Stimulated activated CD4-positive, alpha-beta T cell treated with anti-CD3 and anti-CD28 coated beads, Interleukin-1b, Interleukin-23, amount 100 ng/mL, for 48 hours (primary cell): ENCODE data around the gene BTN1A1.
A peak's percentile ranks its signal among the peaks of the same experiment; 100 is the strongest.
"Not testable (repeated sequence)": the region's sequence is repeated elsewhere in the genome, so short reads cannot be mapped to it uniquely, and the experiment has no call there.

Source experiments
- DNase-seq: peaks from one replicate; pipeline ENCODE4 v3.0.0-alpha.2; 2020

Gene BTN1A1

DNA sequence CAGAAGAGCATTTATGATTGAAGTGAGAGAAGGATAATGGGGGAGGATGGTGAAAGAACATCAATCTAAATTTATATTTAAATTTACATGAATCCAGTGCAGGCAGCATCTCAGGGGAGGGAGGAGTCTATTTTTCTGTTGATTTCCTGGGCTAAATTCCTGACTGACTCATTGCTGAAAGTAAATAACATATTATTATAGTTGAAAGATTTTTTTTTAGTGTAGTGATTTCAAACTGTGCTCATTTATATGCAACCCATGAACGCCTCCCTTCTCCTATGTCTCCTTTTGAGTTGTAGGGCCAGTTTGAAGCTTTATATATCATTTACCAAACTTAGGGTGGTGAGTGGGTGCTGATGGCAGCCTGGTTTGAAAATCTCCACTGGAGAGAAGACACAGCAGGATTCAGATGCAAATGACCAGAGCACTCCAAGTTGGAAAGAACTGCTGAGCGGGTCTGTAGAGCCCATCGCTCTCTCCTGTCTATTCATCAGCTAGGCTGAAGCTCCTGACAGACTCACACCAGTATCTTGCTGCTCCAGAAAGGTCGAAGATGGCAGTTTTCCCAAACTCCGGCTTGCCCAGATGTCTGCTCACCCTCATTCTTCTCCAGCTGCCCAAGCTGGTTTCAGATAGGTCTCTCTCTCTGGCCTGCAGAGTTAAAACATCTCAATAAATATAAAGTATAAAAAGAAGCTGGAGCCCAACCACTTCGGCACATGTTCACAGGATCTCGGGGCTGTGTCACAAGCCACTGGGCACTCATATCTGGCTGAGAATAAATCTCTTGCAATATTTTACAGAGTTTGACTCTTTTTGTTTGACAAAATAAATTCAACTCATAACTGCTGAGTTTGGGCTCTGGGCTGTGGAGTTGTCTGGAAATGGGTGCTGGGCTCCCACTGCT is 24.0 kb upstream of the BTN1A1 start:
- DNase-seq: no peak

DNA sequence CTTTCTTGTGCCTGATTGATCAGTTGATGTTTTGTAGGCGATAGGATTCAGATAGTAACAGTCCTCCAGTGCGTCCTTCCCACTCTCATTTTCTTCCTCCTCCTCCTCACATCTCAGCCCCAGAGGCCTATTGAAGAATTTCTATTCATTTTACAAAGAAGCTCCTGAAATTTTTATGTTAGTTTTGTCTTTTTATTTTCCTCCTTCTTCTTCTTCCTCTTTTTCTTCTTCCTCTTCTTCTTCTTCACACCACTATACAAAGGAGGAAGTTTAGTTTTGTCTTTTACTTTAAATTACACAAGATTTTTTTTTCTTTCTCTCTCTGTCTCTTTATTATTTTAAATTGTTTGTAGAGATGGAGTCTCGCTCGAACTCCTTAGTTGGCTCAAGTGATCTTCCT is 23.2 kb upstream of the BTN1A1 start:
- DNase-seq: no peak

DNA sequence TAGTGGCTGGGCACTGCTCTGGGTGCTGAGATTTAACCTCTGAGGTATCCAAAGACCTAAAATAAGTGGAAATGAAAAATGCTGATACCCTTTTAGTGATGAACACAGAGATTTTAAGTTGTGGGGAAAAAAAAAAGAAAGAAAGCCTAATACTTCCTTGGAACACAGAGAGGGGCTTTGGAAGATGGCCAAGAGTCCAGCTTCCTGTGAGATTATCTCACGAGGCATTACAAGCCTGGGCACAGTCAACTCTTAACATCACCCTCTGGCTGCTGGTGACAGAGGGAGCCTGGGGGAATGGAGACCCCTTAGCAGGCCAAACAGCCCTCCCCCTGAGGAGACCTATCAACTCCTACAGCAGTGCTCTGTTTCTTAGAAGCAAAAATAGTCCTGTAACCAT is 22.7 kb upstream of the BTN1A1 start:
- no peak for DNase-seq

DNA sequence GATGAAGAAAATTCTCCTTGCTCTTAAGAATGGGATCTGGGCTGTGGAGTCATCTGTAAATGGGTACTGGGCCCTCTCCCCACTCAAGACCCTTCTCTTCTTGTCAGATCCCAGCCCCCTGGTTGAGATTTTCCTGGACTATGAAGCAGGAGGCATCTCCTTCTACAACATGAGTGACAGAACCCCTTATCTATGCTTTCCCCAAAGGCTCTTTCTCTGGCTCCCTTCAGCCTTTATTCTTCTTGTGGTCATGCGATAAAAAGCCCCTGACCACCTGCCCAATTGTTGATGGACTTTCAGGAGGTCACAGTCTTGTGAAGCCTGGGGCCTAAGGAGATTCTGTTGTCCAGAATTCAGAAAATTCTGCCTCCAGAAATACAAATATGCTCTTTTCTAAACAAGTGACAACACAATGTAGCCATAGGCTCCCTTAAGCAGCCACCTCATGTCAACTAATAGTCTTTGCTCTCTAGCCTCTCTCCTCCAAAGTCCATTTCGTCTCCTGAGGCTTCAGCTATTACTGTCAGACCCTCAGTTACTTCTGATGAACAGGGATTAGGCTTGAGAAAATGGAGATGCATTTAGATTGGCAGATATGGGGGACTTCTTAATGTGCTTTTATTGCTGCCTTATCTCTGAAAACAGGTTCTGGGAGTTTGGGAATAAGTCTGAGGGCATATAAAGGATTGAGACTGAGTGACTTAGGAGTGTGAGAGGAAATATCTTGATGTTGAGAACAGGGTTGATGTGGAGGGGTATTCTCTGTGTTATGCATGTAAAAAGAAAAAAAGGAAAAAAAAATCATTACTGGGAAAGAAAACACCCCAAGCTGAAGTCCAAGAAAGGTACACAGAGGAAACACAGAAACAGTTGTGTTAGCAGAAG is 21.8 kb upstream of the BTN1A1 start:
- no peak for DNase-seq

DNA sequence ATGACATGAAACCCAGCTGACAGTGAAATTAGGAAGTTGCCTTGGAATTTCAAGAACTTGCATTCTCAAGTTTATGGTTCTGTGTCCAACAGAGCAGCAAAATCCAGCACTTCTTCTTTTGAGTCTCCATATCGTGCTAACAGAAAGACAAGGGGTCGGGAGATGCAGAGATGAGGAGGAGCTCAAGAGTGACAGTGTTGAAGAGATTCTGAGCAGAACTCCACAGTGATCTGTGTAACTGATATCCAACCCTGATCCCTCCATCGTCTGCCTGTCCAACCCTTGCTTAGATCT is 21.2 kb upstream of the BTN1A1 start:
- no peak for DNase-seq

DNA sequence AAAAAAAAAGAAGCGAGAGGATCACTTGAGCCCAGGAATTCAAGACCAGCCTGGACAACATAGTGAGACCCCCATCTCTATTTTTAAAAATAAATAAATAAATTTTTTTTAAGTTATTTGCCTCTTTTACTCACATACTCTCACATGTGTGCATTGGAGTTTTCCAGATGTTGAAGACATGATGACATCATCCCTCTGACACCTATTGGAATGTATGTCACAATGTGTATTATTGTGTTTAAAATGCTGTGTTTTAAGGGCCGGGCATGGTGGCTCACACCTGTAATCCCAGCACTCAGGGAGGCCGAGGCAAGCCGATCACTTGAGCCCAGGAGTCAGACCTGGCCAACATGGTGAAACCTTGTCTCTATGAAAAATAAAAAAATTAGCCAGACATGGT is 17.8 kb upstream of the BTN1A1 start:
- no peak for DNase-seq

DNA sequence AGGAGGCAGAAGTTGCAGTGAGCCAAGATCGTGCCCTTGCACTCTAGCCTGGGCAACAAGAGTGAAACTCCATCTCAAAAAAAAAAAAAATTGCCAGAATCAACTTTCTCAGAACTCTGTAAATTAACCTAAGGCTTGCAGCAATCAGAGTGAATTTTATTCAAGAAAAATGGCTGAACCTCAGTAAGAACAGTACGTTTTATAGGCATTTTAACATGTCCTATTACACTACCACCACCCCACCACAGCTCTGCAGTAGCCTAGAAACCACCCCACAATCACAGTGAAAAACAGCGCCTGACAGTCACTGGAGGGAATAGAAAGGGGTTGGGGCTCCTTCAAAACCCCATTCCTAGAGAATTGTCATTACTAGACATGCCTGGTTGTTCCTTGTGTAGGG is 16.4 kb upstream of the BTN1A1 start:
- DNase-seq: no peak

DNA sequence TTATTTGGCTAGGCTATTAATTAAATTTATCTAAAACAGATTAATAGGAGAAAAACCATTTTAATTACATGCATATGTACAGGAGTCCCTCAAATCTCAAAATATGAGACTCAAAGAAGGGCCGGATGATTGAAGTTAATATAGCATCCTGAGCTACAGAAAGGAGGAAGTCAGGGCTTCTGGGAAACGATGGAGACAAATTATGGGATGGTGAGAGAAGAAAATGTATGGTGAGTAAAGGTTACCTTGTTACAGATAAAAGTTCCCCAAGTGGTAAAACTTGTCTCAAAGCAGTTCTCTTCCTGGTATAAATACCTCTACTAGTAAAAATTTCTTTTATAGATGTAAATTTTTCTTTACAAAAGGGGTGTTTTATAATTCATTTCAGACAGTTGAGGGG is 15.9 kb upstream of the BTN1A1 start:
- no peak for DNase-seq

DNA sequence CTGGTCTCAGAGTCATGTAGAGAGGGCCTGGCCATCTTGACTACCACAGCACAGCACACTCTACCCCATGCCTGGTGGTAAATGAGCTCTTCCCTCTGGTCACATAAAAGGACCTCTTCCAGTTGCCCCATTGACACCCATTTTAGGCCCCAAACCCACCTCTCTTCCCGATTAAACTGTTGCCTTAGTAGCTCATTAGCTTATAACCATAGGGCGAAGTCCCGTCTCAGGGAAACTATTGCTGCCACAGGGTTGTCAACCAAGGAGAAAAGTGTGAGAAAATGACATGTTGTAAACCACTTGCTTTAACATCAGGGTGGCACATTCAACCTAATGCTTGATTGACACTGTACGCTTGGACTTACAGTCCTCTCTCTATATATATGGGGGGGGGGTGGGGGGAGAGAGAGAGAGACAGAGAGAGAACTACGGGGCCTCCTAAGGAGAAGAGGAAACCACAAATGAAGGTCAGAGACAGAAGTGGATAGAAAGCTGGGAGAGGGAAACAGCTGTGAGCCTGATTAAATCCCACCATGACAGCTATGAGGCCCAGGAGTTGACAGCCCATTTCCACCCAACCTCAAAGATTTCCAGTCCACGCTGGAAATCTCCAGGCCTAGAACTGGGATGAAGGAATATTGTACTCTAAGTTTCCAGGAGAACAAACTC is 14.9 kb upstream of the BTN1A1 start:
- DNase-seq: no peak

DNA sequence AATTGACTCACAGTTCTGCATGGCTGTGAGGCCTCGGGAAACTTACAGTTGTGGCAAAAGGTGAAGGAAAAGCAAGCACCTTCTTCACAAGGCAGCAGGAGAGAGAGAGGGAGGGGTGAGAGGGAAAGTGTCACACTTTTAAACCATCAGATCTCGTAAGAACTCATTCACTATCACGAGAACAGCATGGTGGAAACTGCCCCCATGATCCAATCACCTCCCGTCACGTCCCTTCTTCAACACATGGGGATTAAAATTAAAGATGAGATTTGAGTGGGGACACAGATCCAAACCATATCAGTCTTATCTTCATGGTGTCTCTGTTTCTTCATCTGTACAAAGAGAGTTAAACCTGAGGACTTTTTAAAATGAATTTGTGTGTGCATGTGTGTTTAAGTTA is 13.7 kb upstream of the BTN1A1 start:
- no peak for DNase-seq

DNA sequence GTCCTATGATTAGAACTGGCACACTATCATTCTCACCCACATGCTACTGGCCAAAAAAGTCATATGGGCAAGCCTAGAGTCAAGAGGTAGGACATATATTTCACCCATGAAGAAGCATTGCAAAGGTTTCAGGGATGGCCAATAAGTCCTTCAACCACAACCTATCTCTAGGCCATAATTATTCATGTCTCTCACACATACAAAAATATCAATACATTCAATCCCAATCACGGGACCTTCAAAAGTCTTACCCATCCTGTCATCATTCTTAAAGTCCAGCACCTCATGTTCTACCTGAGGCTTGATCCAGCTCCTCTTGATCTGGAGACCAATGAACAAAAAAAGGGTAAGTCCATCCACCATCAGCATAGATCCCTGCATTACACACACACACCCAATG is 12.6 kb upstream of the BTN1A1 start:
- no peak for DNase-seq

DNA sequence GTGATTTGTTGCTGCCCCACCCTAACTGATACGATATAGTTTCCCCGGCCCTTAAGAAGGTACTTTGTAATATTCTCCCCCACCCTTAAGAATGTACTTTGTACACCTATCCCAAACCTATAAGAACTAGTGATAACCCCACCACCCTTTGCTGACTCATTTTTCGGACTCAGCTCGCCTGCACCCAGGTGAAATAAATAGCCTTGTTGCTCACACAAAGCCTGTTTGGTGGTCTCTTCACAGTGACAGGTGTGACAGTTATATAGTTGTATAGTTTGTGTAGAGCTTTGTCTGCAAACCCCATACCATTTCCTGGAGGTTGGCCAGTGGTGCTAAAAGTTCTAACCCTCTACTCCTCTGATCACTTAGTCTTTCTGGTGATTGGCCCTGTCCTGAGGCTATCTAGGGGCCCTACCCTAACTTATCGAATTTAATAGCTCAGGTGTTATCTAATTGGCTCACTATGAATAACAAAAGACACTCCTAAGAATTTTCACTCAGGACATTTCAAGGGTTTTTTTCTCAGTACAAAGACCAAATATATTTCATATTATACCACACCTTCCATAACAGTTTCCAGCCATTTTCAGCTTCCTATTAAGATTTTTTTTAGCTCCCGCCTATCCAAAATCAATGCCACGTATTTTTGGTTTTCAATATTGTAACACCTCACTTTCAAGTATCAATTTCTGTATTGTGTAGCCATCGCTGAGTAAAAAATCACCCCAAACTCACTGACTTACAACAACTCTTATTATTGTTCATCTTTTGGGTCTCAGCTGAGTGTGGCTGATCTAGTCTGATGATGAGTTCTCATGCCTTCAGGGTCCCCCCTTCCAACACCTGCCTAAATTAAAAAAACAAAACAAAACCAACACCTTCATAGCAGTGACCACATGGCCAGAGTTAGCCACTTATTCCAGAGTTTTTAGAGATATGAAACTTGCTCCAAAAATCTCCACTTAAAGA is 9.8 kb upstream of the BTN1A1 start:
- no peak for DNase-seq

DNA sequence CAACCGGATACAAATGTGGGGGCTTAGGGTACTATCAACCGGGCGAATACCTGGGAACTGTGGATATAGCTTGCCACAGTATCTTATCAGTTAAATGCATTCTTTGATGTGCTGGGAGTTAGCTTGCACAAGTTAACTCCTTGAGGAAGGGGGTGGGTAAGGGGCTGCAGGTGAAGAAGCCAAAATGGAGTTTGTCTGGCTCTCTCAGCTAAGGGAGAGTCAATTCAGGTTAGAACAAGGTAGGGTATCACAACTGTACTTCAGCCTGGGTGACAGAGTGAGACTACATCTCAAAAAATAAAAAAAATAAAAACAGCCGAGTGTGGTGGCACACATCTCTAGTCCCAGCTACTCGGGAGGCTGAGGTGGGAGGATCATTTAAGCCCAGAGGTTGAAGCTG is 8.5 kb upstream of the BTN1A1 start:
- no peak for DNase-seq

DNA sequence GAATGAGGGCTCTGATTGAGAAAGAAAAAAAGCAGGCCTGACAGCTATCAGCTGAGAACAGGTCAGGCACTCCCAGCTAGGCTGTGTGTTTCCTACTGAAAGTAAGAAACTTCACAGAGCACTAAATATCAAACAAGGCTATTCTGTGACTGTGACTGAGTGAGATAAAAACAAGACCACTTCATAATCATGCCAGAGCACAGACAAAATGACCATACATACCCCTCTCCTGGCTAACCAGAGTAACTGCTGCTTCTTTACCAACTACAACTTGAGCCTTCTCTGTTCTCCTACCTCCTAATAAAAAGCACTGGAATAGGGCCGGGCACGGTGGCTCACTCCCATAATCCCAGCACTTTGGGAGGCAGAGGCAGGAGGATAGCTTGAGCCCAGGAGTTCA is 6.8 kb upstream of the BTN1A1 start:
- no peak for DNase-seq

DNA sequence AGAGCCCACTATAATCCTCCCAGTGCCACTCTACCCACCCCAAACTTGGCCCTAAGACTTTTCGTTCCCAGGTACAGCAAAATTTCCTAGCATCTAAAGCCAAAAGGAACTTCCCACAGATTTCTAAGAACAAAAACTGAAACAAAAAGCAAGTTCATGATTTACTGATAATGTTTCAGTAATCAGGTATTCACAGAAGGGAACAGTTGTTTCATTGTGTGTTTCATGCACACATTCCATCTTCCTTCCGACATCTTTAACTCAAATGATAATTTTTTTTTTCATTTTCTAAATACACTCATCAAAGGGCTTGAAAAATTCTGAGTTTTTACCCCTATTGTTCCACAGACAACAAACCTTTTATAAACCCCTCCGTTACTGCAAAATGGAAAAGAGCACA is 6.0 kb upstream of the BTN1A1 start:
- no peak for DNase-seq

DNA sequence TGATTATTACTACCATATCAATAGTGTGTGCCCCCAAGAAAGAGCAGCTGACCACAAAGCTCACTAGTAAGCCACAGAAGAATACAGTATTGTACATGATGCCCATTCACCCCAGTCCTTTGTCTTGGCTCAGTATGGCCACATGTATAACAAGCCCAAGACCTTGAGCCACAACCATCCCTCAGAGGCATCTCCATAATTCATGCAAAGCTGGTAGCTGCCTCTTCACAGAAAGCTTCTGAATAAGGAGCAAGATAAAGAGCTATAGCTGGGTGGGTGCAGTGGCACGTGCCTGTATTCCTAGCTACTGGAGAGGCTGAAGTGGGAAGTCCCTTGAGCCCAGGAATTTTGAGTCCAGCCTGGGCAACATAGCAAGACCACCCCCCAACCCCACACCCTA is 4.8 kb upstream of the BTN1A1 start:
- no peak for DNase-seq

DNA sequence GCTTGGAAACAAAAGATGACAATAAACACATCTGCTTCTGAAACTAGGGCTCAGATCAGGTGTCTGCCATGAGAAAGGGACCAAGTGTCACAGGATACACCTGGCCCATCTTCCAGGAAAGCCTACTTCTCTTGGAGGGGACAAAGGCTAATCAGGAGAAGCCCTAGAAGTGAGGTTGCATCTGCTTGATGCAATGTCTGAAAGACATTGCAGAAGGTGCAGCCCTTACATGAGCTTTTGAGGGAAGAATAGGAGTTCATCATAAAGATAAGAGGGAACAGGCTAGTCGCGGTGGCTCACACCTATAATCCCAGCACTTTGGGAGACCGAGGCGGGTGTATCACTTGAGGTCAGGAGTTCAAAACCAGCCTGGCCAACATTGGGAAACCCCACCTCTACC is 2.5 kb upstream of the BTN1A1 start:
- DNase-seq: no peak

DNA sequence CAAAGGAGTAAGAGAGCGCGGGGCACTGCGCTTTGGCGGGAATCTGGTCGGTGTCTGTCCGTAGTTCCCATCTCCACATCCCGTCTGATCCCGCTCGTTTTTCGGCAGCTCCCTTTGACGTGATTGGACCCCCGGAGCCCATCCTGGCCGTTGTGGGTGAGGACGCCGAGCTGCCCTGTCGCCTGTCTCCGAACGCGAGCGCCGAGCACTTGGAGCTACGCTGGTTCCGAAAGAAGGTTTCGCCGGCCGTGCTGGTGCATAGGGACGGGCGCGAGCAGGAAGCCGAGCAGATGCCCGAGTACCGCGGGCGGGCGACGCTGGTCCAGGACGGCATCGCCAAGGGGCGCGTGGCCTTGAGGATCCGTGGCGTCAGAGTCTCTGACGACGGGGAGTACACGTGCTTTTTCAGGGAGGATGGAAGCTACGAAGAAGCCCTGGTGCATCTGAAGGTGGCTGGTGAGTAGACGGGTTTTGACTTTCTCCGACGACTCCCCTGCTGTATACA is 1.4 kb downstream of the BTN1A1 start:
- peak; percentile 34 for DNase-seq

DNA sequence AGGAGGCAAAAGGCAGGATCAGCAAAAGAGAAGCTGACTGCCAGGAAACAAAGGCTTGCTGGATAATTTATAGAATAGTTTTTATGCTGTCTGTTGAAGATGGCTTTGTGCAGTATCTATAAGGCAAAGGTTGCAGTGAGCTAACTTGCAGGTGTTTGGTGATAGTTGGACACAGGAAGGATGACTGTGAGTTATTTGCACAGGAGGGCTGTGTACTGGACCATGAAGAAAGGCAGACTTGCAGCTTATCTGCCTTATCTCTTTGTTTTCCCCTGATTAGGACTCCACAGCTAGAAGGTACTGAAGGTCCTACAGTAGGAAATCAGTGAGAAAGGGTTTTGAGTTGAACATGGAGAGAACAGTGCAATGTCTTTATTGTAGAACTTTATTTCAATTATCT is 2.1 kb downstream of the BTN1A1 start:
- DNase-seq: no peak

DNA sequence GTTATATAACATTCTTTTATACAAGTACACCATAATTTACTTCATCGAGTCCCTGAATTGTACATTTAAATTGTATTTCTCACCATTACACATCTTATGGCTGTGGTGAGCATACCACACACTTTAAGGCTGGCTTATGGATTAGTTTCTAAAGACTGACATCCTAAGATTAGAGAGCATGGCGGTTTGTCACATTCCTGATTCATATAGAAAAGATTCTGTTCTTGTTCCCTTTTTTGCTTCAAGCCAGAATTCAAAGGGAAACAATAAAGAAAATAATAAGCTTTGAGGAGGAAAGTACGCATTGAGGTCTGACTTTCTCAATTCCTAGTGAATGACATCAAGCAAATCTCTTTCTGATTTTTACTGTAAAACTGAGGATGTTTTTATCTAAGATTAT is 2.5 kb downstream of the BTN1A1 start:
- no peak for DNase-seq

DNA sequence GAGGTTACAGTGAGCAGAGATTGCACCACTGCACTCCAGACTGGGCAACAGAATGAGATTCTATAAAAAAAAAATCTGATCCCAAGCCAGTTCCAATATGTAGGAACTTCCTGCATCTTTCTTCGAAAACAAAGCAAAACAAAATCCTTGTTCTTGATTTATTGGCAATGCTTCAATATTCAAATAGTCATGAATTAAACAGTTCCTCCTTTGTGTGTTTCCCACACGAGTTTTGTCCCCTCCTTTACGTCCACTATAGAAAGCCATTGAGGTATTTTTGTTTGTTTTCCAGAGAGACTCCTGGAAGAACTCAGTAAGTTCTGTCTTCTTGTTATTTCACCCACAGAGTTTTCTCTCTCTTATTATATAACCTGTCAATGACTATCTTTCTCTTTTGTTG is 7.6 kb downstream of the BTN1A1 start:
- no peak for DNase-seq

DNA sequence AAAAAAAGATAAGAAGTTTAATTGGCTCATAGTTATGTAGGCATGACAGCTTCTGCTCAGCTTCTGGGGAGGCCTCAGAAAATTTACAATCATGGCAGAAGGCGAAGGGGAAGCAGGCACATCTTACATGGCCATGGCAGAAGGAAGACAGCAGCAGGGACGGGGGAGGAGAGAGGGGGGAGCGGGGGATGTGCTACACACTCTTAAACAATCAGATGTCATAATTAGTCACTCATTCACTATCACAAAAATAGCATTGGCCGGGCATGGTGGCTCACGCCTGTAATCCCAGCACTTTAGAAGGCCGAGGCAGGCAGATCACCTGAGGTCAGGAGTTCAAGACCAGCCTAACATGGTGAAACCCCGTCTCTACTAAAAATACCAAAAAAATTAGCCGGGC is 10.9 kb downstream of the BTN1A1 start:
- not testable (repeated sequence) for DNase-seq
